GM10847 (cell line): ENCODE results near the gene ECPAS.

Experiments
- POLR2A ChIP-seq: IDR thresholded peaks from 2 replicates; pipeline ENCODE4 v1.6.1; 2011; ENCODE audit not compliant: insufficient read length; ENCODE audit errors: extremely low read depth

Gene ECPAS

DNA sequence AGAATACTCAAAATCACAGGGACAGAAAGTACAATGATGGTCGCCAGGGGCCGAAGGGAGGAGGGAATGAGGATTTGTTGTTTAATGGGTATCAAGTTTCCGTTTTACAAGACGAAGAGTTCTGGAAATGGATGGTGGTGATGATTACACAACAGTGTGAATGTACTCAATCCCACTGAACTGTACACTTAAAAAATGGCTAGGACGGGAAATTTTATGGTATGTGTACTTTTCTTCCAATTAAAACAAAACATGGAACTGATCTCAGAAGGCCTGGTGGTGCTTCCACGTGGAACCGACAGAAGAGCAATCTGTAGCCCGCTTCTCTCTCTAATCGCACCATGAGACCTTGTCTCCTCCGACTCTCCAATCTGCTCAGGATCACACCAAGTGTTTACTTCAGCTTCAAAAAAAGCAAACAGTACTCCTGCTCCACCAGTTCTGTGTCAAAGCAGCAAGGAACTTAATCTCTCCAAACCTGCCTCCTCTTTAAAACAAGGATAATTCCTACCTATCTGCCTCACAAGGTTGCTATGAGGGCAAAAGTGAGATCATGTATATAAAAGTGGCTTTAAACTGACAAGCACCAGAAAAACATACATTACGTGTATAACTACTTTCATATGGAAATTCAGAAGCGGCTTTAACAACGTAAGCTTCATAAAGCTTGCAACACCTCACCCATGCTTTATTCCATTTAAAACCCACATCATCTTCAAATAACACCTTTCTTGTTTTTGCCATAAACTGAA, 2.1 kb downstream of the ECPAS start:
- no peak for TF ChIP-seq POLR2A

DNA sequence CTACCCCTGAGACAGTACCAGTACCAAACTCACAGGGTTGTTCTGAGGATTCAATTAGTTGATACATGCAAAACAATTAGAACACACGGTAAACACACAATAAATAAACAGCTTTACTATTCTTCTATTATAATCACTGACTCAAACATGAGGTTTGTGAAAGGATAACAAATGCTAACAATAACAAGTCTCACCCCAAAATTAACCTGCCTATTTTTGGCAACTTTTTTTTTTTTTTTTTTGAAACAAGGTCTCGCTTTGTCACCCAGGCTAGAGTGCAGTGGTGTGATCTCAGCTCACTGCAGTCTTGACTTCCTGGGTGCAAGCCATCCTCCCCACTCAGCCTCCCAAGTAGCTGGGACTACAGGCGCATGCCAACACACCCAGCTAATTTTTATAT, 6.5 kb downstream of the ECPAS start:
- TF ChIP-seq POLR2A, result no peak

DNA sequence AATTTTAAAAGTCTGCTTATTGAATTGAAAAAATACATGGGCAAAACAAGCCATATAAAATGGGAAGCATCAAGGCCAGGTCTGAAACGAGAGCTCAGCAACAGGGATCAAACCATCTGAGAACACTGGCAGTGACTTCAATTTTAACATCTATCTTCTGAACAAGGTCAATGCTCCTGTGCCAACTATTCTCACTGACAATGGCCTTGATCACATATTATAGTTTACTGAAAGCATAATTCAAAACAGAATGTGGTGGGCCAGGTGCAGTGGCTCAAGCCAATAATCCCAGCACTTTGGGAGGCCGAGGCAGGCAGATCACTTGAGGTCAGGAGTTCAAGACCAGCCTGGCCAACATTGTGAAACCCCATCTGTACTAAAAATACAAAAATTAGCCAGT, 9.0 kb downstream of the ECPAS start:
- TF ChIP-seq POLR2A, result no peak

DNA sequence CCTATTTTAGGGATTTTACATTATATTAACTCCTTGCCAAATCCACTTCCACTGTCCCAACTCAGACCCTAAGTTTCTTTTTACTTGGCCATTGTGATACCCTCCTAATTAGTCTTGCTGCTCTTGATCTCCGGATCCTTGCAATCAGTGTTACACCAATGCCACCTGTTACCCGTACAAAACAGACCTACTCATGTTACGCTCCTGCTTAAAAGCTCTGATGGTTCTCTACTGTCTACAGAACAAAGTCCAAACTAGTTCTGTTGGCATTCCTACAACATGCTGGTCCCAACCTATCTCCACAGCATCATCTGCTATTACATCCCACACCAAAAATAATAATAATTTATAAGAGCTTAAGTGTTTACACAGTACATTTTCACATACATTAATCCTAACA, 9.8 kb downstream of the ECPAS start:
- TF ChIP-seq POLR2A, result no peak

DNA sequence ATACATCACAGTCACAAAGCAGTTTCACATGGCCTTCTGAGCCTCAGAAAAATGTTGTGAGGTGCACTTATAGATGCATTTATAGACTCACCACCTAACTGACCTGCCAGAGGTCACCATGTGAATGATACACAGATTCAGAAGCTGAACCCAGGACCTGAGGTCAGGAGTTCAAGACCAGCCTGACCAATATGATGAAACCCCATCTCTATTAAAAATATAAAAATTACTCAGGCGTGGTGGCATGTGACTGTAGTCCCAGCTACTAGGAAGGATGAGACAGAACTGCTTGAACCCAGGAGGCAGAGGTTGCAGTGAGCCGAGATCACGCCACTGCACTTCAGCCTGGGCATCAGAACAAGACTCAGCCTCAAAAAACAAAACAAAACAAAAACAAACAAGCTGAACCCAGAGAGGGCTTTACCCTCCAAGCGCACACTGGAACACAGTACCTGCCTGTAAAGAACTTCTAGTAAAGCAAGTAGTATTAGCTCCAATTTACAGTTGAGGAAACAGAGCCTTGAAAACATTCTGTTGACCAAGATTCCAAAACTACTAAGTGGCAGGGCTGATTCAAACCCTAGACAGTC, 16.3 kb downstream of the ECPAS start:
- no peak for TF ChIP-seq POLR2A

DNA sequence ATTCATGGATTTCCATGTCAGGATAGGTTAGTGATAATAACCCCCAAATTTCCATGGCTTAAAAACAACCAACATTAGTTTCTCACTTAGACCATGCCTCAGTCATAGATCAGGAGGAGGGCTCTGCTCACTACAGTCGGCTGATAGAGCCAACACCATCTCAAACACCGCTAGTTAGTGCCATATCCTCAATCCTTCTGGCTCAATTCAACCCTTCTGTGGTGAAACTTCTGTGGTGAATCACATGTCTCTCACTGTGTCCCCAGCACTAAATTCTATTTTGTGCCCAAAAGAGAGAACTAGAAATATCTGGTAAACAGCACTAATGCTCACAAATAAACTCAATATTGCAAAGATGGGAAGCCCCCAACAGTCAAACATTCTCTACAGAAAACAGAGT, 21.1 kb downstream of the ECPAS start:
- no peak for TF ChIP-seq POLR2A

DNA sequence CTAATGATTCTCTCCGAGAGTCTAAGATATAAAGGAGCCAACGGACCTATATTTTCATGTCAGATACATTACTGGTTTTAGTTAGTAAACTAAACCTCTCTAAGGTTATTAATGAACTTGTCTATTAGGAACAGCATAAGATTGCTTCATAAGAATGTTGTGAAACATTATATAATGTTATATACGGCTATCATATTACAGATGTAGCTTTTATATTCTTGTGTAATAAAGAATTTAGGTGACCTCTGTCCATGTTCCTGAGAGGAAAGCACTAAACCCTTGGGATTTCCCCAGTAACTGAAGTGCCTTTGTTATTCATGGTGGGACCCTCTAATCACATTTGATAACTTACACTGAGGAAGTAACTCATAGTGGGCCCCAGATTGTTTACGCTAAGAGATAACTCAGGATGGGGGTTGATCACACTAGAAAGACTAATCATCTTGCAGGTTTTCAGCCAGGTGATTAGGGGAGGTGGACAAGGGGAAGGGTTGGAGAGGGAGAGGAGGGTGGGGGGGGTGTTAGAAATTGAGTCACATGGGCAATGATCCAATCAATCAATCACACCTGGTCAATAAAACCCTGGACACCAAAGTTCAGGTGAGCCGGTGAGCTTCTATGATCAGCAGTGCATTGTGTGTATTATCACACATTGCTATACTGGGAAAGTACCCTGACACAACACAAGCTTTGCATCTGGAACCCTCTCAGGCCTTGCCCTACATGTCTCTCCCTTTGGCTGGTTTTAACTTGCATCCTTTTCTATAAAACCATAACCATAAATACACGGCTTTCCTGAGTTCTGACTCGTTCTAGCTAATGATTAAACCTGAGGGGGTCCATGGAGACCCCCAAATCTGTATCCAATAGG, 25.8 kb downstream of the ECPAS start:
- no peak for TF ChIP-seq POLR2A

DNA sequence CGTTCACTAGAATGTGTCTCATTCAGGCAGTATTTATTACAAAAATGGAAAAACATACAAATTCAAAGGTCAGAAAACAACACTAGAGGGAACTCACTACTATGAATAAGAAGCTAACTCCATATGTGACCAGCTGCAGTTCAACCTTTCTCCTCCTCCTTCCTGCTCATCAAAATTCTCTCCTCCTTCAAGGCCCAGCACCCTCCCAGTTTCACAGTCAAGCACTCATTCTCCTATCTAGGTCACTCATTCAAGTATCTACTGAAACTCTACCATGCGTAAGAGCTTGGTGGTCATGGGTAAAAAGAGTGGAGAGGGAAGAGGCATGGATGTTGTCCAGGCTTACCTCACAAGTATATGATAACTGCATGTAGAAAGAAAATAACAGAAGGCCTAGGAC, 27.7 kb downstream of the ECPAS start:
- TF ChIP-seq POLR2A, result no peak

DNA sequence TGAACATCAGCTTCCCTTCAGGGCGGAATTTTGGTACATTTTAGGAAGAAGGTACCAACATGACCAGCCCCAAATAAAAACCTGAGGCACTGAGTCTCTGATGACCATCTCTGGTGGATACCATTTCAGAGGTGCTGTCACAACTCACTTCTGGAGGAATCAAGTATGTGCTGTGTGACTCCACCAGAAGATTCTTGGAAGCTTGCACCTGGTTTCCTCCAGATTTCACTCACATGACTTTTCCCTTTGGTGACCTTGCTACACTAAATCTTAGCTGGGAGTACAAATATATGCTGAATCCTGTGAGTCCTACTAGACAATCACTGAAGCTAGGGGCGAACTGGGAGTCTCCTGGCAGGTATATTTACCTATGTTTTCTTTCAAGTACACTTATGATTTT, 28.5 kb downstream of the ECPAS start:
- TF ChIP-seq POLR2A, result no peak

DNA sequence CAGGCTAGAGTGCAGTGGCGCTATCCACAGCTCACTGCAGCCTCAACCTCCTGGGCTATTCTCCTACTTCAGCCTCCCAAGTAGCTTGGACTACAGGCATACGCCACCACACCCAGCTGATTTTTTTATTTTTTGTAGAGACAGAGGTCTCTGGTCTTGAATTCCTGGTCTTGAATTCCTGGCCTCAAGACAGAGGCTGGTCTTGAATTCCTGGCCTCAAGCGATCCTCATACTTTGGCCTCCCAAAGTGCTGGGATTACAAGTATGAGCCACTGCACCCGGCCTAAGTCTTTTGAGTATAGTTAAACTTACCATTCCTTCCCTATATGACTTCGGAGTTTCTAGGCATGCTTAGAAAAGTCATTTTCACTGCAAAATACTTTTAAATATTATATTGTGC, 29.4 kb downstream of the ECPAS start:
- no peak for TF ChIP-seq POLR2A

DNA sequence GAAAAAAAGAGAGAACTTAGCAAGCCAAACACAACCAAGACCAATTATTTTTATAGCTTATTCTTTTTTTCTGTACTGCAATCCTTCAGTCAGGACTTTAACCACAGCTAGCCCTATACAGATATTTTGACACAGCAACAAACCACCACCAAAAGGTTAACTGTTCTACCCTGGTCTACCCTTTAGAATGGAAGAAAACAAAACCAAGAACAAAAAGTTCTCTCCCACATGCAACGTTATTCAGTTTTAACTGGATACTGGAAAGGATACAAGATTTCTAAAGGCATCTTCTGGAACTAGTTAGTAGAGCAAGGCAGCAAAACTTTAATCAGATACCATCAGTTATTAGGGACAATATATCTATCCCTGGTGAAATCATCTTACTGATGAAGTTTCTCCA, 32.6 kb downstream of the ECPAS start:
- no peak for TF ChIP-seq POLR2A

DNA sequence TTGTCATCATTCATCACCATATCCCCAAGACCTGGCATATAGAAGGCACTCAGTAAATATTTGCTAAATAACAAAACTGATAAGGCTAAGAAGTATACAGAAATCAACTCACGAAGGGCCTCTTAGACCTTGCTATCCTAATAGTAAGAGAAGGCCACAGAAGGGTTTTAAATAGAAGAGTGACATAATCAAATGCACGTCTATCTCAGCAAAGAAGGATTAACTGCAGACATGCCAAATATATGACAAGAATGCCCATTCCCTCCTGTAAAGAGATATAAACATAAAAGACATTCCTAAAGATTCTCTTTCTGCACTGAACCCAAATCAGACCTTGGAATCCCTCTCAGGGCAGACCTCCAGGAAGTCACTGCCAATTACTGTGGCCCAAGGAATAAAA, 34.1 kb downstream of the ECPAS start:
- no peak for TF ChIP-seq POLR2A

DNA sequence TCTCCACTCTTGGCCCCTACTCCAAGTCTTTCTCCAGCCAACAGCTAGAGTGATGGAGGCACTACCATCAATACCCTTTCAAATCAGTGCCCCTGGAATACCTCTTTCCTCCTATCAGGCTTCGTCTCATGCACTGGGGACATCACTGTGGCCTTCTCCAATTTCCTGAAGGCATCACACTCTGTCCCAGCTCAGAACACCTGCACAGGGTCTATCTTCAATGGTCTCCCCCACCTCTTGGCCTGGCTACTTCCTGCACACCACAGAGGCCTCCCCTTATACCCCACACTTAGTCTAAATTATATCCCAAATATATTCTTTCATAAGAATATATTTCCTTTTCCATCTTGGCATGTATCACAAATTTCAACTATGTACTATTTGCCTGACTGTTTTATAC, 34.5 kb downstream of the ECPAS start:
- TF ChIP-seq POLR2A, result no peak

DNA sequence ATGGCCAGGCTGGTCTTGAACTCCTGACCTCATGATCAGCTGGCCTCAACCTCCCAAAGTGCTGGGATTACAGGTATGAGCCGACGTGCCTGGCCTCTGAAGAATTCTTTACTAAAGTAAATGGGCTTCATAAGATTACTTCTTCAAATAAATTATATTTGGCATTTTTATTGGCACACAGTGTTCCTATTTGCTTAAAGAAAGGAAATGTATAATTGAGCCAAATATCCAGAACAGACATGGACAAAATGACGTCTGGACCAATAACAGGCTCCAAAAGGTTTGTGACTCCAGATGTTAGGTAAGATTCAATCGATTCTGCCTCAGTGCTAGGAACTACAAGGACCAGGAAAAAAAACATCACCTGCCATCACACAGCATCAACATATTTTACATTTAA, 40.7 kb downstream of the ECPAS start:
- TF ChIP-seq POLR2A, result no peak

DNA sequence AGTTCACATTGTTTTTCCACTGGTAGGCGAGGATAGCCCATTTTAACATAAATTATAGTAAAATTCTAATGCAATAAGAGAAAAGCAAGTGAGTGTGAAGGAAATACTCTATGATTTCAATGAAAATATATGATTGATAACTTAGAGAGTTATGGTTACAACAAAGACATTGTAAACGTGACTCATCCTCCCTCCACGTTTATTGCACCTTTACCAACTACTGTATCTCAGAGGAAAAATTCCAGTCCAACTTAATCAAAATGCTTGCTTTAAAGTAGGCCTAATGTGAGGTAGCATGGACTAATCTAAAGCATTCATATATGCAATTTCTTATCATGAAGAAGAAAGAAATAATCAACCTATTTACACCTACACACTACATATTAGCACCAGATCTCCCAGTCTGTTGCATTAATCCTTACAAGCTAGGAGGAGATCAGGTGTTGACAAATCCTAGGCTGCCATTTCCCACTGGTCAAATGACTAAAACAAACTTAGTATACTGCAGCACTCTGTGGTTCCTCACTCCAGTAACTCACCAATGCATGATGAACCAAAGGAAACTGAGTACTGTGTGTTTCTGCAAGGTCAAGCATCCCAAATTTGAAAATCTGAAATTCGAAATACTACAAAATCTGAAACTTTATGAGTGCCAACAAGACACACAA, 41.7 kb downstream of the ECPAS start:
- no peak for TF ChIP-seq POLR2A

DNA sequence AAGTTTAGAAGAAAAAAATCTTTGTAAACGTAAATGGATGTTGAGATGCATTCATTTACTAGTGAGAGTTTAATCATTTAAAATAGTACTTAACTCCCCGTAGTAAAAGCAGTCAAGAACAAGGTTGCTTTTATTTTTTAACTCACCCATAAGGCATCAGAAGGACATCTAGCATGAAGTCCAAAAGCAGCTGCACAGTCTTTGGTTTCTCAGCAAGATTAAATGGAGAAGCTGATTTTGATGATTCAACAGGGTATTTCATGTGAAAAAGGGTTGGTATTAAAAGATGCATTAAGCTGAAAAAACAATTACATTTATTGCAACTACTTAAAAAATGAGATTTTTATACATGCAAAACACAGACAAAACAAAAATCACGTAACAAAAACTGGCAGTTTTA, 44.0 kb downstream of the ECPAS start:
- no peak for TF ChIP-seq POLR2A
